Testis (tissue), 3 donors: ENCODE measurements around the gene TRIM9. TPM values are rescaled to one million over a fixed set of nuclear protein-coding genes. Genes with fewer than 3 reads are reported as not detected.

Experiments used
- DNase-seq: peaks from one replicate; pipeline ENCODE4 v3.0.0-alpha.2; 2019
- H3K27ac ChIP-seq, 2 donors: fragments of 200-600 bp; sonication (generic); one replicate each; pipeline ENCODE4 v1.5.1; 2019
- H3K27me3 ChIP-seq: fragments of 200-600 bp; sonication (generic); one replicate; pipeline ENCODE4 v1.5.1; 2019
- H3K36me3 ChIP-seq: fragments of 200-600 bp; sonication (generic); one replicate; pipeline ENCODE4 v1.5.1; 2017; ENCODE audit warnings: low read depth; ENCODE audit errors: missing control alignments
- H3K4me1 ChIP-seq: fragments of 200-600 bp; sonication (generic); one replicate; pipeline ENCODE4 v1.5.1; 2019
- H3K4me3 ChIP-seq, 2 donors: fragments of 200-600 bp; sonication (generic); one replicate each; pipeline ENCODE4 v1.5.1; 2017 to 2019
- H3K9me3 ChIP-seq: fragments of 200-600 bp; sonication (generic); one replicate; pipeline ENCODE4 v1.5.1; 2017
- POLR2A ChIP-seq: fragments of 450-650 bp; IDR thresholded peaks from one replicate; pipeline ENCODE4 v1.6.1; 2017; ENCODE audit warnings: antibody characterized with exemption, mild to moderate bottlenecking, moderate library complexity
- WGBS, 2 donors: methylation state at CpG; one replicate each; pipeline ENCODE4 v1.1.5; 2018; 5-methylcytosine and 5-hydroxymethylcytosine counted together
- intact Hi-C: fragments of 100-400 bp; cut with DNase I; formaldehyde crosslinking; loops from one replicate; pipeline ENCODE4 v1.15.1; 2023; ENCODE audit warnings: low total_unique reads
- polyA plus RNA-seq: library from polyadenylated mRNA; stranded (reverse); fragments of 350-450 nt; fragmentation: Illumina TruSeq; extraction: RNeasy Lipid Tissue Mini Kit (QIAGEN cat#74804); gene quantifications from one replicate; pipeline ENCODE4 v1.2.3, GENCODE V29; 2014; ENCODE audit warnings: low read depth, low replicate concordance; ENCODE audit not compliant: insufficient read depth
- total RNA-seq, 2 donors: library from RNA; depleted of rRNA; stranded (reverse); fragments of >200 nt; gene quantifications; one replicate each; pipeline ENCODE4 v1.2.3, GENCODE V29; 2016
- TF ChIP-seq, protein P1 (sequence below), 3 experiments: fragments of 450-650 bp in 2 of 3; fragments of 200-600 bp in 1 of 3; sonication (generic) in 1 of 3; IDR thresholded peaks; one replicate each; pipeline ENCODE4 v1.5.1; 2016 to 2019; ENCODE audit warnings: antibody characterized with exemption in 3 of 3, mild to moderate bottlenecking in 2 of 3, moderate library complexity in 1 of 3

The TRIM9 gene
- total and polyA plus RNA-seq, 3 donors from 2014 or later: 2.1 to 8.5 (median 6.0) TPM

DNA sequence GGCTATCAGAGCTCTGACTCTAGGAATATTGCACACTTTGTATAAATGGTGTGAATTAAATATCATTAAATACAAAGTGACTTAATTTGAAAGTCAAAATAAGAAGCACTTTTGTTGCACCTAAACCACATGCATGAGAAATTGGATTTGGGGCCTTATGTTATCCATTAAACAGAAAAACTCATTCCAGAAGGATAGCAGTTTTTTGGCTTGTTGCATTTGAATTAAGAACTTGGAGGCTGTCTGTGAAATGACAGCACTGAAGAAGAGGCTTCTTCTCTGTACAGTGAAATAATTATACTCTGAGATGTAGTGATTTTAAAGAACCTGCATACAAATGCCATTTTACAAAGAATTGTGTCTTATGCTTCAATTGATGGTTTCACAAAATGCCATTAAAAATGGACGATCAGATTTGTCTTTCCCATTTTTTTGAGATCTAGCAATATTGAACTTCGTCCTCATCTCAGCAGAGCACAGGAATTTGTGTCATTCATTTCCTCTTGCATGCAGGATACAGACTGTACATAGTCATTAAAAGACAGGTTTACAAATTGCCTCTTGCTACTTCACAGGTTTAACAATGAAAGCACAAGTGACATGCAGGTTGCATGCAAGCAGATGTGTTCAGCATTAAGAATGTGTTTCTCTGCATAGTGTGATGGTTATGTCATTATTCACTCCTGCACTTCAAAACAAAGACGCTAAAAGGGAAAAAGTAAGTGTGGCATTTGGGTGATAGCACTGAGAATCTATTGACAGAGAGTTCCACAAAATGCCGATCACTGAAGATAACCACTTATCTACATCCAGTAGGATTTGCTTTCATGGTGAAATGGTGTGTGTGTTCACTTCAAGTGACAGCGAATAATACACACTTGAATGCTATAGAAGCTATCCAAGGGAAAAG, 114.7 kb downstream of the TRIM9 start:
- no peaks in the 10 kb centered on the region for H3K27me3 ChIP-seq
- DNase-seq: no peak
- H3K4me1 ChIP-seq: no peaks in the 10 kb centered on the region
- 63 to 83% methylated on average over 5 of the region's 5 CpGs for WGBS, 2 donors
- no peak overlapping the region for H3K4me3 ChIP-seq
- H3K27ac ChIP-seq: no peak overlapping the region
- no peak for TF ChIP-seq POLR2A
- TF ChIP-seq, protein P1, sequence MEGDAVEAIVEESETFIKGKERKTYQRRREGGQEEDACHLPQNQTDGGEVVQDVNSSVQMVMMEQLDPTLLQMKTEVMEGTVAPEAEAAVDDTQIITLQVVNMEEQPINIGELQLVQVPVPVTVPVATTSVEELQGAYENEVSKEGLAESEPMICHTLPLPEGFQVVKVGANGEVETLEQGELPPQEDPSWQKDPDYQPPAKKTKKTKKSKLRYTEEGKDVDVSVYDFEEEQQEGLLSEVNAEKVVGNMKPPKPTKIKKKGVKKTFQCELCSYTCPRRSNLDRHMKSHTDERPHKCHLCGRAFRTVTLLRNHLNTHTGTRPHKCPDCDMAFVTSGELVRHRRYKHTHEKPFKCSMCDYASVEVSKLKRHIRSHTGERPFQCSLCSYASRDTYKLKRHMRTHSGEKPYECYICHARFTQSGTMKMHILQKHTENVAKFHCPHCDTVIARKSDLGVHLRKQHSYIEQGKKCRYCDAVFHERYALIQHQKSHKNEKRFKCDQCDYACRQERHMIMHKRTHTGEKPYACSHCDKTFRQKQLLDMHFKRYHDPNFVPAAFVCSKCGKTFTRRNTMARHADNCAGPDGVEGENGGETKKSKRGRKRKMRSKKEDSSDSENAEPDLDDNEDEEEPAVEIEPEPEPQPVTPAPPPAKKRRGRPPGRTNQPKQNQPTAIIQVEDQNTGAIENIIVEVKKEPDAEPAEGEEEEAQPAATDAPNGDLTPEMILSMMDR (IDR thresholded peaks at IDR 0.05): no peak
- H3K36me3 ChIP-seq: no peaks in the 10 kb centered on the region
- intact Hi-C loops: no loop called here
- H3K9me3 ChIP-seq: no peaks in the 10 kb centered on the region

DNA sequence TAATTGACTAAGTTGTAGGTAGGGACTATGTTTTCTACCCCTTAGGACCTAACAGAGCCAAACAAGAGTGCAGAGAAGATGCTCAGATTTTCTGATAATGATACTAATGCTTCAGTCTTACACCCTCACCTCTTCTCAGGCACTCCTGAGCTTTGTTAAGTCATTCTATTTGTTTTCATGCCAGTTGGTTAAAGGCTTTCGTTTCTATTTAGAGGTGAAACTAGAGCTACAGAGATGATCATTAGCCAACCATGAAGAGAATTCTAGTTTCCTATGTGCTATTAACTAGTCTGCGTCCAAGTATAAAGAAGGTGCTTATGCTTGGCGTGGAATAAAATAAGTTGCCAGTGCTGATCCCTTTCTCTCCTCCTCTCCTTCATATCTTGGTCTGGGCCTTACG, 116.0 kb downstream of the TRIM9 start:
- Histone ChIP-seq H3K9me3 (no peaks in the 10 kb centered on the region), H3K36me3 (no peaks in the 10 kb centered on the region), H3K27me3 (no peaks in the 10 kb centered on the region), H3K27ac (no peak overlapping the region), H3K4me3 (no peak overlapping the region), H3K4me1 (no peaks in the 10 kb centered on the region)
- intact Hi-C loops: no loop called here
- TF ChIP-seq, protein P1 (IDR thresholded peaks at IDR 0.05): no peak
- no peak for TF ChIP-seq POLR2A
- 84 to 94% methylated on average over 4 of the region's 4 CpGs for WGBS, 2 donors
- DNase-seq: no peak

DNA sequence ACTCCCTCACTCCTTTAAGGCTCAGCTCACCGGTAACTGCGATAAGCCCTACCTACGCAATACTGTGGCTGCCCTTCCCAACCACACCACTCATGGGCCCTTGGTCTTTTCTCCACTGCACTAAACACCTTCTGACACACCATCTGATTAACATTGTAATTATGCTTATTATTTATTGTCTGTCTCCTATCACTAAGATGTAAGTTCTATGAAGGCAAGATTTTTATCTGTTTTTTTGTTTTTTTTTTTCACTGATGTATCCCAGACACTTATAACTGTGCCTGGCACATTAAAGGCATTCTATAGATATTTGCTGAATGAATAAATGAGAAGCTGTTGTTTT, 116.4 kb downstream of the TRIM9 start:
- Histone ChIP-seq H3K4me1 (no peaks in the 10 kb centered on the region), H3K27ac (no peak overlapping the region), H3K9me3 (no peaks in the 10 kb centered on the region), H3K36me3 (no peaks in the 10 kb centered on the region), H3K27me3 (no peaks in the 10 kb centered on the region), H3K4me3 (no peak overlapping the region)
- intact Hi-C loops: no loop called here
- no peak for DNase-seq
- no peak for TF ChIP-seq POLR2A
- TF ChIP-seq, protein P1 (IDR thresholded peaks at IDR 0.05): no peak
- WGBS, 2 donors: 88 to 91% methylated on average over 3 of the region's 3 CpGs

GRCh38 chr14:50977863-50978528, 116.9 kb downstream of the TRIM9 start:
- Histone ChIP-seq H3K4me1 (no peaks in the 10 kb centered on the region), H3K27ac (no peak overlapping the region), H3K36me3 (no peaks in the 10 kb centered on the region), H3K27me3 (no peaks in the 10 kb centered on the region), H3K9me3 (no peaks in the 10 kb centered on the region), H3K4me3 (no peak overlapping the region)
- DNase-seq: no peak
- no peak for TF ChIP-seq POLR2A
- TF ChIP-seq, protein P1 (IDR thresholded peaks at IDR 0.05): no peak
- WGBS, 2 donors: 70 to 78% methylated on average over 3 of the region's 3 CpGs
- intact Hi-C loops: no loop called here
